ENCODE measurements around the gene ANO4.

- TF ChIP-seq ZNF274 (IDR thresholded peaks at IDR 0.05; ENCODE audit: low read depth, low read length) = no peak
- no peak for TF ChIP-seq YY1 (IDR thresholded peaks at IDR 0.05; ENCODE audit: insufficient read depth, insufficient read length)
- TF ChIP-seq SUZ12 (IDR thresholded peaks at IDR 0.05; ENCODE audit: extremely low read depth, insufficient read depth, insufficient read length) = no peak
These were observed 261.4 kb downstream of the ANO4 start for GRCh38 chr12:101055940-101056339.

Measured in NT2/D1 (cell line).